ENCODE measurements around the gene VTA1.
"Not testable (repeated sequence)": the region's sequence is repeated elsewhere in the genome, so short reads cannot be mapped to it uniquely, and the experiment has no call there.

Gene VTA1

DNA sequence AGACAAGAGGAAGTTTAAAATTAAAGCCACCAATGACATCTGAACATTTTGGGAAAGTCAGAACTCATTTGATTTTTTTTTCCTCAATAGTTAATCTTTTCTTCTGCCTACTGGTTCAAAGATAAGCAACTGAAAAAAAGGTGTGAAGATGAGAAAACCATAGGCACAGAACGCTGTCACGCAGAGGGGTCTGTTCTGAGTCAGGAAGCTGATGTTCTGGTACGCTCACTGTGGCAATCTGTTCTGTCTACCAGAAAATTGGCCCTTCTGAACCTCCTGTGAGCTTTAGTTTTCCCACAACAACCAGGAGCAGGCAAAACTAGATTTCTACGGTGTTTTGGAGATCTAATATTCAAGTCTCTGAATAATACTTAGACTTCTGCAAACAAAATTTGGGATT, 78.1 kb downstream of the VTA1 start:
- no peak overlapping the region for H3K4me3 ChIP-seq (ENCODE audit: low read depth, low read length)

- H3K4me3 ChIP-seq (ENCODE audit: low read depth, low read length) = no peak overlapping the region
These were observed 78.5 kb downstream of the VTA1 start for GRCh38 chr6:142225552-142225951.

- no peak overlapping the region for H3K4me3 ChIP-seq (ENCODE audit: low read depth, low read length)
These were observed 79.7 kb downstream of the VTA1 start for GRCh38 chr6:142226731-142227130.

DNA sequence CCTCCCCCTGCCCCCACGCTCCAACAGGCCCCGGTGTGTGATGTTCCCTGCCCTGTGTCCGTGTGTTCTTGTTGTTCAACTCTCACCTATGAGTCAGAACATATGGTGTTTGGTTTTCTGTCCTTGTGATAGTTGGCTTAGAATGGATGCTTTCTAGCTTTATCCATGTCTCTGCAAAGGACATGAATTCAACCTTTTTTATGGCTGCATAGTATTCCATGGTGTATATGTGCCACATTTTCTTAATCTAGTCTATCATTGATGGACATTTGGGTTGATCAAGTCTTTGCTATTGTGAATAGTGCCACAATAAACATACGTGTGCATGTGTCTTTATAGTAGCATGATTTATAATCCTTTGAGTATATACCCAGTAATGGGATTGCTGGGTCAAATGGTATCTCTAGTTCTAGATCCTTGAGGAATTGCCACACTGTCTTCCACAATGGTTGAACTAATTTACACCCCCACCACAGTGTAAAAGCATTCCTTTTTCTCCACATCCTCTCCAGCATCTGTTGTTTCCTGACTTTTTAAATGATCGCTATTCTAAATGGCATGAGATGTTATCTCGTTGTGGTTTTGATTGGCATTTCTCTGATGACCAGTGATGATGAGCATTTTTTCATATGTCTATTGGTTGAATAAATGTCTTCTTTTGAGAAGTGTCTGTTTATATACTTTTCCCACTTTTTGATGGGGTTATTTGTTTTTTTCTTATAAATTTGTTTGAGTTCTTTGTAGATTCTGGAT, 82.6 kb downstream of the VTA1 start:
- H3K4me3 ChIP-seq (ENCODE audit: low read depth, low read length) = not testable (repeated sequence)

GRCh38 chr6:142232206-142233044, 85.4 kb downstream of the VTA1 start:
- H3K4me3 ChIP-seq (ENCODE audit: low read depth, low read length) = not testable (repeated sequence)

- no peak overlapping the region for H3K4me3 ChIP-seq (ENCODE audit: low read depth, low read length)
These were observed 87.1 kb downstream of the VTA1 start for GRCh38 chr6:142233945-142234682.

GRCh38 chr6:142235272-142235671, 88.2 kb downstream of the VTA1 start:
- no peak overlapping the region for H3K4me3 ChIP-seq (ENCODE audit: low read depth, low read length)

GRCh38 chr6:142235791-142236190, 88.7 kb downstream of the VTA1 start:
- H3K4me3 ChIP-seq (ENCODE audit: low read depth, low read length) = no peak overlapping the region

DNA sequence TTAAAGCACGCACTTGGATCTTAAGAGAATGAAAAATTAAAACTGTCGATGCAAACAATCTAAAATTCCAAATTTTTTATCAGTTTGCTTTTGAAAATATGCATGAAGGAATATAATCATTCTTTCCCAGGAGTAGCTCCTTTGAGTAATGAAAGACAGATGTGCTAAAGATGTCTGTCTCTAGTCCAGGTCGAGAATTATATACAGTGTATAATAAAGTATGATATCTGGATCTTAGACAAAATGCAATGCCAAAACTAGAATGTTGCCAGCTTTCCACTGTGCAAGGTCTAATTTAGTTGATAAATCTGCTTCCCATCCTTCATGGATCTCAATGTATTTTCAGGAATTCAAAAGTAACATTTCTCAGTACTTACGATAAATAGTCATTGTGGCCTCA, 89.6 kb downstream of the VTA1 start:
- no peak overlapping the region for H3K4me3 ChIP-seq (ENCODE audit: low read depth, low read length)

- H3K4me3 ChIP-seq (ENCODE audit: low read depth, low read length) = no peak overlapping the region
These were observed 91.8 kb downstream of the VTA1 start for GRCh38 chr6:142238881-142239280.

- no peak overlapping the region for H3K4me3 ChIP-seq (ENCODE audit: low read depth, low read length)
These were observed 93.1 kb downstream of the VTA1 start for GRCh38 chr6:142240179-142240578.

- no peak overlapping the region for H3K4me3 ChIP-seq (ENCODE audit: low read depth, low read length)
These were observed 94.0 kb downstream of the VTA1 start for GRCh38 chr6:142241061-142241460.

GRCh38 chr6:142242269-142242668, 95.2 kb downstream of the VTA1 start:
- no peak overlapping the region for H3K4me3 ChIP-seq (ENCODE audit: low read depth, low read length)

DNA sequence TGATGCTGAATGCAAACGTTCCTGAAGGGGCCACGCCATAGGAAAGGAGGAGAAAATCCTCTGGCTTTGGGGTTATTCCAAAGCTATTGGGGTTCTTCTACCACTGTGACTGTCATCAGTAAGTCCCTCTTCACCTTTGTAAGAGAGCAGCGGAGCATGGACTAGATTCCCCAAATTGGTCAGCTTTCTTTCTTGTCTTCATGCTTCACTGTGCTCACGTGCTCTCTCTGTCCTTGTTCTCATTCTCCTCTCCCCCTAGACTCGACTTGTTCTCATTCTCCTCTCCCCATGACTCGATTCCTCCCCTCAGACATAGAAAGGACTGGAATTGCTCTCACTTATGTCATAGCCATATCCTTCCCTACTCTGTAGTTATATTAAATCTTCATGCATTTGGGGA, 99.9 kb downstream of the VTA1 start:
- H3K4me3 ChIP-seq (ENCODE audit: low read depth, low read length) = no peak overlapping the region

GRCh38 chr6:142249266-142249665, 102.2 kb downstream of the VTA1 start:
- H3K4me3 ChIP-seq (ENCODE audit: low read depth, low read length) = no peak overlapping the region

DNA sequence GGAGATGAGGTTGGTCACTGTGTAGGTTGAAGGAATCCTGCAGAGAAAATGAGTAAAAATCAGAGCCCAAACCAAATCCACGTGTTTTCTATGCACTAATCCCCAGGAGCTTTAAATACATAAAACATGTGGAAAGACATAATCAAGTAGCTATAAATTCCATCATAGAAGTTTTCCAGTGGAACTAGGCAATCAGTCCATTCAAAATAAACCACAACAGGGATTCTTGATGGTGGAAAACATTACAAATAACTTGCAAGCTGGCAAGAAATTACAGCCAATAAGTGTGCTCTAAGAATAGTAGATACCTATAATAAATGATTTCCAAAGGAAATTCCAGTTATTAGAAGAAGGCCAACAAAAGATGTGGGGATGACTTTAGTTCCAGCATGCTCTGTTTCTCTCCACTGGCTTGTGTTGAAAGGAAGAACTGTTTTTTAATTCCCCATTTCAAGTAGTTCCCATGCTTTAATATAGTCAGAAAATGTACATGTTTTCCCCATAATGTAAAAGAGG, 104.9 kb downstream of the VTA1 start:
- no peak overlapping the region for H3K4me3 ChIP-seq (ENCODE audit: low read depth, low read length)

DNA sequence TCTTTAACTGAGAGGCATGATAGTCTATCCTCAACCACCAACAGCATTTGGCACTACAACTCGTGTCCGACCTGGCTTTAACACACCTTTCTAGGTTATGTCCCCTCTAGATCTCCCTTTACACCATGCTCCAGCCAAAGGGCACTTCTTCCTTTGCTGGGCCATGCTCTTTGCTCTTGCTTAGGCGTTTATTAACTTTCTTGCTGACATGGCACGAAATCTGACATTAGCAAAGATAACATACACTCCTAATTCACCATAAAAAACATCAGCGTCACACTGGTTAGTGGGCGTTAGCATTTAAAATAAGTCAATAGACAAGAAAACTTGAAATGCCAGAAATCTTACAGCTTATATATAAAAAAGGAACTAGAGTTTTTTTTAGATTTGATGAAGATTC, 107.5 kb downstream of the VTA1 start:
- H3K4me3 ChIP-seq (ENCODE audit: low read depth, low read length) = no peak overlapping the region

DNA sequence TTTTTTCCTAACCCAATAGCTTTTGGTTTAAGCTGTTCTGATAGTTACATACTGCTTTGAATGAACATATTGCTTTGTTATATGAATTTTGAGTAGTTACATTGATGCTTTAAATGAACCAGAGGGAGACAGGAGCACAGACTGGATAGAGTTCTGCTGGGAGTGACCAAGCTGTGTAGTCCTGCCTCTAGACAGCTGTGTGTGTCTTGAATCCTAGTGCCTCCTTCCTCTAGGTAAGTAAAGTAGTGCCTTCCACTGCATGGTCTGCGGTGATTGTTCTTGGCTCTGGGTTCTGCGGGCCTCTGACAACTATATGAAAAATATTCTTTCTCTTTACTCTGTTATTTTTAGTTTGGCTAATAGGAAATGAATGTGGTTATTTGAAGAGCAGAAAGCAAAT, 108.7 kb downstream of the VTA1 start:
- no peak overlapping the region for H3K4me3 ChIP-seq (ENCODE audit: low read depth, low read length)

DNA sequence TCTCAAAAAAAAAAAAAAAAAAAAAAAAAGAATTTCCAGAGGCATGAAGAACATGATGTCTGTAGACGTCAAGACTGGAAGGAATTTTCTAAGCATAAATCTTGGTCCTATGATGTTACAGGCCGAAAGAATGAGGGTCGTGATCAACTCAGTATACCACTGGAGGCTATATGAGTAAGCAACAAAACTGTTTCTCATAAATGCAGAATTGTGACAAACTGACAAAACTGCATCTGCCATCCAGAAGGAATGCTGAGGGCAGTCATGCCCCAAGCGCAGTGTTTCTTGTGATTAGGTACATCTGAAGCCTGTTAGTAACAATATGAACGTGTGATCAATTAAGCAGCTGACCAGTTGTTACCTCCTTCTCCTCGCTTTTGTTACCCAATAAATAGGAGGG, 111.2 kb downstream of the VTA1 start:
- H3K4me3 ChIP-seq (ENCODE audit: low read depth, low read length) = no peak overlapping the region

DNA sequence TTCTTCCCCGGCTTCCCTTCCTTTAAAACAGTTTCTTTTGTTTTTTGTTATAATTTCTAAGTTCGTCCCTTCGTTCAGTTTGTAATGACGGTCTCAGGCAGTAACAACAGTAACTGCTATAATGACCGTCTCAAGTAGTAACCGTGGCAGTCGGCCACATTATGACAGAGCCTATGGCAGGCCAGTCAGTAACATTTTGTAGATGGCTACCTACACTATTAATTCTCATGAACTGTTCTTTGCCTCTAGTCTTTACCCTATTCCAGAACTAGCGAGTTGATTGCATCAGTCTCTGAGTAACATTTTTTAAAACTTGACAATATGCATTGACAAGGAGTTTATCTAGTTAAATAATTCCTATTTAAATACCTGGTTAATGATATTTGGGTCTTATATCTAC, 111.7 kb downstream of the VTA1 start:
- H3K4me3 ChIP-seq (ENCODE audit: low read depth, low read length) = no peak overlapping the region

GRCh38 chr6:142260748-142261147, 113.7 kb downstream of the VTA1 start:
- H3K4me3 ChIP-seq (ENCODE audit: low read depth, low read length) = no peak overlapping the region
